AG20443 (cell line): ENCODE measurements around the gene HMOX1.

Experiments
- DNase-seq: peaks from one replicate; pipeline ENCODE4 v3.0.0; 2012; ENCODE audit warnings: low spot score, mixed read lengths

The HMOX1 gene

GRCh38 chr22:35406443-35406842 lies 25.5 kb downstream of the HMOX1 start:
- no peak for DNase-seq

- no peak for DNase-seq
These were observed 26.5 kb downstream of the HMOX1 start for GRCh38 chr22:35407362-35407761.

- DNase-seq = no peak
These were observed 29.1 kb downstream of the HMOX1 start for GRCh38 chr22:35409783-35410662.

- no peak for DNase-seq
These were observed 29.8 kb downstream of the HMOX1 start for GRCh38 chr22:35410663-35411034.

GRCh38 chr22:35411102-35411501 lies 30.2 kb downstream of the HMOX1 start:
- no peak for DNase-seq

- no peak for DNase-seq
These were observed 32.7 kb downstream of the HMOX1 start for GRCh38 chr22:35413624-35414023.

- no peak for DNase-seq
These were observed 36.7 kb downstream of the HMOX1 start for GRCh38 chr22:35417606-35418005.

GRCh38 chr22:35418088-35418487 lies 37.2 kb downstream of the HMOX1 start:
- DNase-seq = peak; percentile 64

GRCh38 chr22:35418731-35419130 lies 37.8 kb downstream of the HMOX1 start:
- DNase-seq = no peak

GRCh38 chr22:35419756-35420155 lies 38.9 kb downstream of the HMOX1 start:
- no peak for DNase-seq

GRCh38 chr22:35421121-35421520 lies 40.2 kb downstream of the HMOX1 start:
- DNase-seq = no peak

- DNase-seq = no peak
These were observed 41.2 kb downstream of the HMOX1 start for GRCh38 chr22:35422145-35422544.

- no peak for DNase-seq
These were observed 42.0 kb downstream of the HMOX1 start for GRCh38 chr22:35422936-35423335.

- no peak for DNase-seq
These were observed 43.2 kb downstream of the HMOX1 start for GRCh38 chr22:35424081-35424480.

GRCh38 chr22:35424761-35425160 lies 43.9 kb downstream of the HMOX1 start:
- no peak for DNase-seq

GRCh38 chr22:35425546-35425945 lies 44.6 kb downstream of the HMOX1 start:
- no peak for DNase-seq

GRCh38 chr22:35425971-35426800 lies 45.3 kb downstream of the HMOX1 start:
- no peak for DNase-seq

GRCh38 chr22:35426801-35427140 lies 45.9 kb downstream of the HMOX1 start:
- DNase-seq = no peak

- DNase-seq = peak; percentile 98
These were observed 50.0 kb downstream of the HMOX1 start for GRCh38 chr22:35430897-35431322.

- DNase-seq = no peak
These were observed 50.8 kb downstream of the HMOX1 start for GRCh38 chr22:35431483-35432227.

GRCh38 chr22:35432228-35432905 lies 51.5 kb downstream of the HMOX1 start:
- DNase-seq = no peak
